GM19193 (cell line): ENCODE measurements around the gene IQCK.

Experiments
- POLR2A ChIP-seq: IDR thresholded peaks from 4 replicates; pipeline ENCODE4 v1.6.1; 2011; ENCODE audit not compliant: insufficient read depth, insufficient read length; ENCODE audit errors: extremely low read depth

IQCK gene

GRCh38 chr16:19741354-19741753, 23.3 kb downstream of the IQCK start:
- TF ChIP-seq POLR2A, result no peak

- TF ChIP-seq POLR2A, result no peak
These were observed 25.7 kb downstream of the IQCK start for GRCh38 chr16:19743816-19744159.

- no peak for TF ChIP-seq POLR2A
These were observed 26.6 kb downstream of the IQCK start for GRCh38 chr16:19744670-19745069.

- no peak for TF ChIP-seq POLR2A
These were observed 27.4 kb downstream of the IQCK start for GRCh38 chr16:19745286-19746010.

GRCh38 chr16:19746561-19746960, 28.5 kb downstream of the IQCK start:
- no peak for TF ChIP-seq POLR2A

GRCh38 chr16:19748389-19749168, 30.5 kb downstream of the IQCK start:
- TF ChIP-seq POLR2A, result no peak

GRCh38 chr16:19749571-19750080, 31.6 kb downstream of the IQCK start:
- TF ChIP-seq POLR2A, result no peak

GRCh38 chr16:19751478-19752385, 33.7 kb downstream of the IQCK start:
- TF ChIP-seq POLR2A, result no peak

GRCh38 chr16:19753815-19754643, 36.0 kb downstream of the IQCK start:
- no peak for TF ChIP-seq POLR2A

GRCh38 chr16:19754644-19755036, 36.6 kb downstream of the IQCK start:
- no peak for TF ChIP-seq POLR2A

GRCh38 chr16:19755268-19755667, 37.2 kb downstream of the IQCK start:
- no peak for TF ChIP-seq POLR2A

- no peak for TF ChIP-seq POLR2A
These were observed 39.0 kb downstream of the IQCK start for GRCh38 chr16:19757026-19757425.

GRCh38 chr16:19757762-19758595, 39.9 kb downstream of the IQCK start:
- no peak for TF ChIP-seq POLR2A
